Endothelial cell of umbilical vein (primary cell): ENCODE measurements around the gene CHCHD3.

Experiments used
- EZH2 ChIP-seq: IDR thresholded peaks from 2 replicates; pipeline ENCODE4 v1.6.1; 2012; ENCODE audit warnings: borderline replicate concordance, low read depth, mild to moderate bottlenecking, moderate library complexity, low read length, inconsistent platforms; ENCODE audit not compliant: severe bottlenecking
- GATA2 ChIP-seq: IDR thresholded peaks from 2 replicates; pipeline ENCODE4 v1.7.0; 2011; ENCODE audit warnings: low read depth, mild to moderate bottlenecking, moderate library complexity, mixed read lengths, low read length; ENCODE audit not compliant: insufficient read length, insufficient read depth
- JUN ChIP-seq: IDR thresholded peaks from 2 replicates; pipeline ENCODE4 v1.6.1; 2011; ENCODE audit warnings: borderline replicate concordance, low read depth; ENCODE audit not compliant: insufficient read length, insufficient read depth
- MYC ChIP-seq: IDR thresholded peaks from one replicate; pipeline ENCODE4 v1.6.1; 2011; ENCODE audit warnings: mild to moderate bottlenecking, low read depth, low read length
- POLR2A ChIP-seq: IDR thresholded peaks from 2 replicates; pipeline ENCODE4 v1.6.1; 2012; ENCODE audit warnings: low read depth, mild to moderate bottlenecking, control low read depth, low read length
- POLR2AphosphoS5 ChIP-seq: IDR thresholded peaks from 2 replicates; pipeline ENCODE4 v1.6.1; 2012; ENCODE audit warnings: low read depth, mild to moderate bottlenecking, control low read depth, low read length, moderate library complexity; ENCODE audit not compliant: insufficient read depth
- TF ChIP-seq, protein P1 (sequence below), 2 donors: IDR thresholded peaks; 1 replicate in 1 of 2; 2 replicates in 1 of 2; pipeline ENCODE4 v1.5.1; 2011; ENCODE audit warnings: low read length in 2 of 2, mild to moderate bottlenecking in 2 of 2, moderate library complexity in 2 of 2, control low read depth in 1 of 2, inconsistent platforms in 1 of 2, low read depth in 1 of 2; ENCODE audit not compliant: insufficient read depth in 1 of 2; ENCODE audit errors: extremely low read depth in 1 of 2
- TF ChIP-seq, protein P2 (sequence below): IDR thresholded peaks from 2 replicates; pipeline ENCODE4 v1.6.1; 2011; ENCODE audit not compliant: insufficient read depth, insufficient read length

DNA sequence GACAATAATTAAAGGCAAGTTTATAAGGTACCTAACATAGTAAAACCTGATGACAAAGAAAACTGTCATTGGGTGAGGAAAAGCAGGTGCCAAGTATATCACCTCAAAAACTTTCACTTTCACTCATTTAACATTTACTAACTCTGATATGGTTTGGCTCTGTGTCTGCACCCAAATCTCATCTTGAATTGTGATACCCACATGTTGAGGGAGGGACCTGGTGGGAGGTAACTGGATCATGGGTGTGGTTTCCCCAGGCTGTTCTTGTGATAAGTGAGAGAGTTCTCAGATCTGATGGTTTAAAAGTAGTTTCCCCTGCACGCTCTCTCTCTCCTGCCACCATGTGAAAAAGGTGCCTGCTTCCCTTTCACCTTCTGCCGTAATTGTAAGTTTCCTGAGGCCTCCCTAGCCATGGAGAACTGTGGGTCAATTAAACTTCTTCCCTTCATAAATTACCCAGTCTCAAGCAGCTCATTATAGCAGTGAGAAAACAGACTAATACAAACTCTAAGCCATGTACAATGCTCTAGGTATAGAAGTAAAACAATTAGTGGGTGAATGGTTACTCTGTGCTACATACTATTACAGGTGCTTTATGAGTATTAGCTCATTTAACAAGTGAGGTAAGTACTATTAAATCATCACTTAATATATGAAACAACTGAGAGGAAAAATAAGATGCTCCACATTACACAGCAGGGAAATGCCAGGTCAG lies 199.0 kb downstream of the CHCHD3 start:
- TF ChIP-seq, protein P1, sequence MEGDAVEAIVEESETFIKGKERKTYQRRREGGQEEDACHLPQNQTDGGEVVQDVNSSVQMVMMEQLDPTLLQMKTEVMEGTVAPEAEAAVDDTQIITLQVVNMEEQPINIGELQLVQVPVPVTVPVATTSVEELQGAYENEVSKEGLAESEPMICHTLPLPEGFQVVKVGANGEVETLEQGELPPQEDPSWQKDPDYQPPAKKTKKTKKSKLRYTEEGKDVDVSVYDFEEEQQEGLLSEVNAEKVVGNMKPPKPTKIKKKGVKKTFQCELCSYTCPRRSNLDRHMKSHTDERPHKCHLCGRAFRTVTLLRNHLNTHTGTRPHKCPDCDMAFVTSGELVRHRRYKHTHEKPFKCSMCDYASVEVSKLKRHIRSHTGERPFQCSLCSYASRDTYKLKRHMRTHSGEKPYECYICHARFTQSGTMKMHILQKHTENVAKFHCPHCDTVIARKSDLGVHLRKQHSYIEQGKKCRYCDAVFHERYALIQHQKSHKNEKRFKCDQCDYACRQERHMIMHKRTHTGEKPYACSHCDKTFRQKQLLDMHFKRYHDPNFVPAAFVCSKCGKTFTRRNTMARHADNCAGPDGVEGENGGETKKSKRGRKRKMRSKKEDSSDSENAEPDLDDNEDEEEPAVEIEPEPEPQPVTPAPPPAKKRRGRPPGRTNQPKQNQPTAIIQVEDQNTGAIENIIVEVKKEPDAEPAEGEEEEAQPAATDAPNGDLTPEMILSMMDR (IDR thresholded peaks at IDR 0.05; ENCODE audit: extremely low read depth in 1 of 2, insufficient read depth in 1 of 2, low read depth in 1 of 2, low read length in 2 of 2): no peak
- no peak for TF ChIP-seq POLR2AphosphoS5
- TF ChIP-seq POLR2A: no peak
- TF ChIP-seq GATA2: no peak
- TF ChIP-seq, protein P2, sequence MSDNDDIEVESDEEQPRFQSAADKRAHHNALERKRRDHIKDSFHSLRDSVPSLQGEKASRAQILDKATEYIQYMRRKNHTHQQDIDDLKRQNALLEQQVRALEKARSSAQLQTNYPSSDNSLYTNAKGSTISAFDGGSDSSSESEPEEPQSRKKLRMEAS: no peak
- no peak for TF ChIP-seq JUN
- TF ChIP-seq EZH2: no peak
- no peak for TF ChIP-seq MYC
